ENCODE measurements around the gene GABPB1. TPM values are rescaled to one million over a fixed set of nuclear protein-coding genes. Genes with fewer than 3 reads are reported as not detected.
"Not testable (repeated sequence)": the region's sequence is repeated elsewhere in the genome, so short reads cannot be mapped to it uniquely, and the experiment has no call there.

The GABPB1 gene
- total RNA-seq, 1 donor from 2014 or later: 15.9 TPM

DNA sequence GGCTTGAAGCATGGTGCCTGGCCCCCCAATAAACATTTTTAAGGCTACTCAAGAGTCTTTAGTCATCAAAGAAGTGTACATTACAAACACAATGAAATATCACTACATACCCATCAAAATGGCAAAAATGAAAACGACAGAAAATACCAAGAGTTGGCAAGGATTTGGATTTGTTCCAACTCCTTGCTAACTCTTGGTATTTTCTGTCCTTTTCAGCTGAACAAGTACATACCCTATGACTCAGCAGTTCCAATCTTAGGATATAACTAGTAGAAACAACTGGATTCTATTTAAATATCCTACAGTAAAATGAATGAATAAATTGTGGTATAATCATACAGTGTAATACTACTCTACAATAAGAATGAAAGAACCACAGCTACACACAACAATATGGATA is 25.1 kb upstream of the GABPB1 start:
- H3K27ac Mint-ChIP-seq (ENCODE audit: unreplicated experiment): no peak overlapping the region
- H3K36me3 Mint-ChIP-seq (ENCODE audit: unreplicated experiment): no peaks in the 10 kb centered on the region

GRCh38 chr15:50379413-50379812 is 24.4 kb upstream of the GABPB1 start:
- not testable (repeated sequence) for H3K27ac Mint-ChIP-seq (ENCODE audit: unreplicated experiment); H3K4me3 Mint-ChIP-seq (ENCODE audit: unreplicated experiment); H3K4me1 Mint-ChIP-seq (ENCODE audit: unreplicated experiment); H3K9me3 Mint-ChIP-seq (ENCODE audit: unreplicated experiment); H3K27me3 Mint-ChIP-seq (ENCODE audit: unreplicated experiment); H3K36me3 Mint-ChIP-seq (ENCODE audit: unreplicated experiment); DNase-seq (ENCODE audit: extremely low spot score, unreplicated experiment)

More for the DNA sequence above, 25.1 kb upstream of the GABPB1 start:
- DNase-seq (ENCODE audit: extremely low spot score, unreplicated experiment): no peak
- H3K9me3 Mint-ChIP-seq (ENCODE audit: unreplicated experiment): no peaks in the 10 kb centered on the region
- H3K4me1 Mint-ChIP-seq (ENCODE audit: unreplicated experiment): no peaks in the 10 kb centered on the region
- no peak for TF ChIP-seq CTCF (IDR thresholded peaks at IDR 0.05)
- no peak overlapping the region for H3K4me3 Mint-ChIP-seq (ENCODE audit: unreplicated experiment)
- no peaks in the 10 kb centered on the region for H3K27me3 Mint-ChIP-seq (ENCODE audit: unreplicated experiment)

GRCh38 chr15:50378776-50379175 is 23.8 kb upstream of the GABPB1 start:
- no peak overlapping the region for H3K27ac Mint-ChIP-seq (ENCODE audit: unreplicated experiment)
- no peaks in the 10 kb centered on the region for H3K9me3 Mint-ChIP-seq (ENCODE audit: unreplicated experiment)
- no peaks in the 10 kb centered on the region for H3K27me3 Mint-ChIP-seq (ENCODE audit: unreplicated experiment)
- H3K4me1 Mint-ChIP-seq (ENCODE audit: unreplicated experiment): no peaks in the 10 kb centered on the region
- DNase-seq (ENCODE audit: extremely low spot score, unreplicated experiment): no peak
- no peak overlapping the region for H3K4me3 Mint-ChIP-seq (ENCODE audit: unreplicated experiment)
- no peak for TF ChIP-seq CTCF (IDR thresholded peaks at IDR 0.05)
- no peaks in the 10 kb centered on the region for H3K36me3 Mint-ChIP-seq (ENCODE audit: unreplicated experiment)

DNA sequence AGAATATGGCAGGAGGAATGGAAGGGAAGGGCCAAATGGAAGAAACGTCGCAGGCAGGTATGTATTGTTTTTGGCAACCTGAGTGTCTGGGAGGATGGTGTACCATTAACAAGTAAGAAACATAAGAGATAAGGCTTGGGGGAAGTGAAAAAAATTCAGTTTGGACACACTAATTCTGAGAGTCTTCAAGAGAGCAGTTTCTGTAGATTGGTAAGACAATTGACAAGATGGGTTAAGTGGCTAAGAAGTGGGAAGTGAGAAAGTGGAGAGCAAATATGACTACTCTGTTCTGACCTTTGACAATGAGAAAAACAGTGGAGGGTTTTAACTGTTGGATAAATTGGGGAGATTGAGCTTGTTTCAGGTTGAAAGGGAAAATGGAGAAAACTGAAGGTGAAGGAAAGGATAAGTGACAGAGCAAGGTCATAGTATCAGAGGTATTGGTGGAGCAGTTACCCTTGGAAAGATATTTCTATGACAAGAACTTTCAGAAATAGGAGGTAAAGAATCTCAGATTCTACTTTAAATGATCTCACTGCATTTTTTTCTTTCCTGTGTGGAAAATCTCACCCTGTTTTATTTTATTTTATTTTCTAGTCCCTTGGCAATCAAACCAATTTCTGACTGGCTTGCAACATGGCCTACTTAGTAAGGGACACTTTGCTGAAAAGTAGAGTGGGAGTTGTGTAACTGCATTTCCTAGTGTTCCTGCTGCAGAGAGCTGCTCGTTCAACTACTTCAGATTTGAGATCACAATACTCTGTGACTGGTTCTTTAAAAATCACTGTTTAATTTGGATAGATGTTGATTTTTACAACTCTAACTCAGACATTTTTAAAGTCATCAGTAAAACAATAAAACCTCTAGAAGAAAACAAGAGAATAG is 23.1 kb upstream of the GABPB1 start:
- H3K4me3 Mint-ChIP-seq (ENCODE audit: unreplicated experiment): no peak overlapping the region
- DNase-seq (ENCODE audit: extremely low spot score, unreplicated experiment): no peak
- no peaks in the 10 kb centered on the region for H3K36me3 Mint-ChIP-seq (ENCODE audit: unreplicated experiment)
- no peaks in the 10 kb centered on the region for H3K27me3 Mint-ChIP-seq (ENCODE audit: unreplicated experiment)
- no peak for TF ChIP-seq CTCF (IDR thresholded peaks at IDR 0.05)
- no peaks in the 10 kb centered on the region for H3K9me3 Mint-ChIP-seq (ENCODE audit: unreplicated experiment)
- H3K4me1 Mint-ChIP-seq (ENCODE audit: unreplicated experiment): no peaks in the 10 kb centered on the region
- H3K27ac Mint-ChIP-seq (ENCODE audit: unreplicated experiment): no peak overlapping the region

GRCh38 chr15:50369564-50369963 is 14.6 kb upstream of the GABPB1 start:
- DNase-seq (ENCODE audit: extremely low spot score, unreplicated experiment); H3K4me1 Mint-ChIP-seq (ENCODE audit: unreplicated experiment); H3K4me3 Mint-ChIP-seq (ENCODE audit: unreplicated experiment); H3K27ac Mint-ChIP-seq (ENCODE audit: unreplicated experiment); H3K36me3 Mint-ChIP-seq (ENCODE audit: unreplicated experiment); H3K27me3 Mint-ChIP-seq (ENCODE audit: unreplicated experiment); H3K9me3 Mint-ChIP-seq (ENCODE audit: unreplicated experiment): not testable (repeated sequence)

DNA sequence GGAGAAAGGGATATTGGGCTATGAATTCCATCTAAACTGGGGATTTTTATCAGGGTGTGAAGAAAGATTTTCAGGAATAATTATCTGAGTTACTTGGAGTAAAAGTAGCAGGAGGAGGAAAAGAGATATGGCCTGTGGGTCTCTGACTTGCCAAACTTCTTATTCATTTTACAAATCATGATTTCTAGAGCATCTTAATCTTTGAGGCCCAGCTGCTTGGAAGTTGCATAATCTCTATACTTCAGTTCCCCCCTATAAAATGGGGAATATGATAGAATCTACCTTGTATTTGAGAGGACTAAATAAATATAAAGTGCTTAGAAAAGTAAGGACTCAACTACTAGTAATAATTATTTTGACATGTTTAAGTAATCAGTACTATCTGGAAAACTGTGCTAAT is 11.0 kb upstream of the GABPB1 start:
- peaks cover 11% of the 10 kb centered on the region for H3K36me3 Mint-ChIP-seq (ENCODE audit: unreplicated experiment)
- TF ChIP-seq CTCF (IDR thresholded peaks at IDR 0.05): no peak
- H3K27ac Mint-ChIP-seq (ENCODE audit: unreplicated experiment): no peak overlapping the region
- no peak overlapping the region for H3K4me3 Mint-ChIP-seq (ENCODE audit: unreplicated experiment)
- no peaks in the 10 kb centered on the region for H3K9me3 Mint-ChIP-seq (ENCODE audit: unreplicated experiment)
- no peaks in the 10 kb centered on the region for H3K4me1 Mint-ChIP-seq (ENCODE audit: unreplicated experiment)
- no peak for DNase-seq (ENCODE audit: extremely low spot score, unreplicated experiment)
- H3K27me3 Mint-ChIP-seq (ENCODE audit: unreplicated experiment): no peaks in the 10 kb centered on the region
